ENCODE measurements around the gene WDR26.
A peak's percentile ranks its signal among the peaks of the same experiment; 100 is the strongest.

The WDR26 gene

DNA sequence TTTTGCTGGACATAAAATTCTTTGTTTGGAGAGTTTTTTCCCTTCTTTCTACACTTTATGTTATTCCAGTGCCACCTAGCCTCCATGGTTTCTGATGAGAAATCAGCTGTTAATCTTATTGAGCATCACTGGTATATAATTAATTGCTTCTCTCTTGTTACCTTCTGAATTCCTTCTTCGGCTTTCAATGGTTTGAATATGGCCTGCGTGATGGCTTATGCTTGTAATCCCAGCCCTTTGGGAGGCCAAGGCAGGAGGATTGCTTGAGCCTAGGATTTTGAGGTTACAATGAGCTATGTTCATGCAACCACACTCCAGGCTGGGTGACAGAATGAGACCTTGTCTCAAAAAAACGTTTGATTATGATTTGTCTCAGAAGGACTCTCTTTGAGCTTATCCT is 90.9 kb downstream of the WDR26 start:
- no peak for DNase-seq

DNA sequence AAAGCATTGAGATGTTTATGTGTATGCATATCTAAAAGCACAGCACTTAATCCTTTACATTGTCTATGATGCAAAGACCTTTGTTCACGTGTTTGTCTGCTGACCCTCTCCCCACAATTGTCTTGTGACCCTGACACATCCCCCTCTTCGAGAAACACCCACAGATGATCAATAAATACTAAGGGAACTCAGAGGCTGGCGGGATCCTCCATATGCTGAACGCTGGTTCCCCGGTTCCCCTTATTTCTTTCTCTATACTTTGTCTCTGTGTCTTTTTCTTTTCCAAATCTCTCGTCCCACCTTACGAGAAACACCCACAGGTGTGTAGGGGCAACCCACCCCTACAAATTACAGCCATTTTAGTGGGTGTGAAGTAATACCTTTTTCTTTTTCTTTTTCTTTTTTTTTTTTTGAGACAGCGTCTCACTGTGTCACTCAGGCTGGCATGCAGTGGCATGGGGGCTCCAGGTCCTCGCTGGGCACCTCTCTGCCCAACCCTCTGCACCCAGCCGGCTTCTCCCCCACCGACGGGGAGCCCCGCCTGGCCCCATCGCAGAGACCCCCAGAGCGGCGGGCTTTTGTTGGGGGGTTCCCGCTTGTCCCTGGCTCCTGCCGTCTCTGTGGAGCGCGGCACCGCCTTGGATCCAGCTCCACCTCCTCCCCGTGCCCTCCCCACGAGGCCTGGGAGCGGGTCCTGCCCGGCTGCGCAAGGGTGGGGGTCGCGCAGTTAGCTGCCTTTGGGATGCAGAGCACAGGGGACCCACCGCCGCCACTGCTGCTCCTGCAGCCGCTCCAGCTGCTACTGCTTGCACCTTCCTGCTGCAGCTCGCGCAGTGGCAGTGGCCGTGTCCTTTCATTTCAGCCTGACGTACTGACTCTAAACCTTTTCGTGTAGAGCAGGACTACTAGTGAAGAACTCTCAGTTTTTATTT is 93.9 kb downstream of the WDR26 start:
- peak; percentile 30 for DNase-seq

DNA sequence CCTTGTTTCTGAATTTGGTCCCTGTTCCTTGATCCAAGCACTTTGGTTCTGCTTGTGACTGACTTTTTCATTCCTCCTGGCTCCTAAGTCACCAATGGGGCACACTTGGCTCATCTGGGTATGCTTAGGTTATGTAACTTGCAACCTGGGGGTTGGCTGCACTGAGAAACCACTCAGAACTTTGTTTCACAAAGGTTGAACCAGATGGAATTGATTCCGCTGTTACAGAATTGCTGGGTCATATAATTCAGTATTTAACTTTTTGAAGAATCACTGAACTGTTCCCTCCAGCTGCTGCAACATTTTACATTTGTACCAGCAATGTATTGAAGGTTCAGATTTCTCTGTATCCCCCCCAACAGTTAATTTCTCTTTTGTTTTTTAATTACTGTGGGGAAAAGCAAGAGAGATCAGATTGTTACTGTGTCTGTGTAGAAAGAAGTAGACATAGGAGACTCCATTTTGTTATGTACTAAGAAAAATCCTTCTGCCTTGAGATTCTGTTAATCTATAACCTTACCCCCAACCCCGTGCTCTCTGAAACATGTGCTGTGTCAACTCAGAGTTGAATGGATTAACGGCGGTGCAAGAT is 95.1 kb downstream of the WDR26 start:
- no peak for DNase-seq

DNA sequence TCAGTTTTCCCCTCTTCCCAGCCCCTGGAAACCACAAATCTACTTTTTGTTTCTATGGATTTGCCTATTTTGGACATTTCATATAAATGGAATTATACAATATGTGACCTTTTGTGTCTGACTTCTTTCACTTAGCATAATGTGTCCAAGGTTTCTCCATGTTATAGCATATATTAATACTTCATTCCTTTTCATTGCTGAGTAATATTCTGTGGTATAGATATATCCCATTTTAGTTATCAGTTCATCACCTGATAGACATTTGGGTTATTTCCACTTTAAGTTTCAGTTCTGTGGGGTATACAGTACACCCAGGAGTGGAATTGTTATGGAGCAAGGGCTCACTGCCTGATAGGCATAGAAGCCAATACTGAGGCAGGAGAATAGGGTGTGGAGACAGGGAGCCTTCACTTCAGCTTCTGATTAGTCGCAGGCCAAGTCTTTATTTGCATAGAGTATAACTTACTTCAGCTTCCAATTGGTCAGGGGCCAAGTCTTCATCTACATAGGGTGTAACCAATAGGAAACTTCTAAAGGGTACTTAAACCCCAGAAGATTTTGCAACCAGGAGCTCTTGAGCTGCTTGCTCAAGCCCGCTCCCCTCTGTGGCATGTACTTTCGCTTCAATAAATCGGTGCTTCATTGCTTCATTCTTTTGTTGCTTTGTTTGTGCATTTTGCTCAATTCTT is 96.3 kb downstream of the WDR26 start:
- DNase-seq: no peak
